OCI-LY7 (cell line): ENCODE results near the gene KDM2A.

Source experiments
- EZH2phosphoT487 ChIP-seq: fragments of 200-600 bp; sonication (generic); IDR thresholded peaks from 2 replicates; pipeline ENCODE4 v1.6.1; 2018; ENCODE audit warnings: low read depth, borderline replicate concordance, mild to moderate bottlenecking, mixed run types, antibody characterized with exemption, low read length, moderate library complexity, mixed read lengths
- TF ChIP-seq, protein P1 (sequence below): fragments of 200-600 bp; sonication (generic); conservative IDR thresholded peaks from 2 replicates; pipeline ENCODE4 v1.5.1; 2014; ENCODE audit warnings: mild to moderate bottlenecking, antibody characterized with exemption, low read length, moderate library complexity, mixed read lengths

DNA sequence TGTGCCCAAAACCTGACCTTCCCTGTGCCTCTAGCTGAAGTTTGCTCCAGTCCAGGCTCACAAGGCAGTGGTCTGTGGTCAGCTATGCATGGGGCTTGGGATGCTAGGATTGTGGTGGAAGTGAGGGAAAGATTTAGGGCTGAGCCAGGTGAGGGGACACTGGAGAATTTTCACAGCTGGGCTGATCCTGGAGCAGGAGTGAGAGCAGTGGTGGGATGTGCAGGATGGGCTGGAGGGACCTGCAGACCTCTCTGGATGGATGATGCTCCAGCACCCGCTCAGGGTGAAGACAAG is 23.9 kb upstream of the KDM2A start:
- TF ChIP-seq, protein P1, sequence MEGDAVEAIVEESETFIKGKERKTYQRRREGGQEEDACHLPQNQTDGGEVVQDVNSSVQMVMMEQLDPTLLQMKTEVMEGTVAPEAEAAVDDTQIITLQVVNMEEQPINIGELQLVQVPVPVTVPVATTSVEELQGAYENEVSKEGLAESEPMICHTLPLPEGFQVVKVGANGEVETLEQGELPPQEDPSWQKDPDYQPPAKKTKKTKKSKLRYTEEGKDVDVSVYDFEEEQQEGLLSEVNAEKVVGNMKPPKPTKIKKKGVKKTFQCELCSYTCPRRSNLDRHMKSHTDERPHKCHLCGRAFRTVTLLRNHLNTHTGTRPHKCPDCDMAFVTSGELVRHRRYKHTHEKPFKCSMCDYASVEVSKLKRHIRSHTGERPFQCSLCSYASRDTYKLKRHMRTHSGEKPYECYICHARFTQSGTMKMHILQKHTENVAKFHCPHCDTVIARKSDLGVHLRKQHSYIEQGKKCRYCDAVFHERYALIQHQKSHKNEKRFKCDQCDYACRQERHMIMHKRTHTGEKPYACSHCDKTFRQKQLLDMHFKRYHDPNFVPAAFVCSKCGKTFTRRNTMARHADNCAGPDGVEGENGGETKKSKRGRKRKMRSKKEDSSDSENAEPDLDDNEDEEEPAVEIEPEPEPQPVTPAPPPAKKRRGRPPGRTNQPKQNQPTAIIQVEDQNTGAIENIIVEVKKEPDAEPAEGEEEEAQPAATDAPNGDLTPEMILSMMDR: 0 out of 2 replicates have a peak, but pooled peaks have one; percentile 16
- no peak for TF ChIP-seq EZH2phosphoT487
